SHP77 treated with DMSO at 0.1 percent for 48 hours (cell line): Measurements from ENCODE around the gene SPRR2F.
"Not testable (repeated sequence)": the region's sequence is repeated elsewhere in the genome, so short reads cannot be mapped to it uniquely, and the experiment has no call there.

Experiments
- DNase-seq: peaks from one replicate; lab custom pipeline; 2025; lab: John Stamatoyannopoulos, UW

SPRR2F gene, protein sequence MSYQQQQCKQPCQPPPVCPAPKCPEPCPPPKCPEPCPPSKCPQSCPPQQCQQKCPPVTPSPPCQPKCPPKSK

DNA sequence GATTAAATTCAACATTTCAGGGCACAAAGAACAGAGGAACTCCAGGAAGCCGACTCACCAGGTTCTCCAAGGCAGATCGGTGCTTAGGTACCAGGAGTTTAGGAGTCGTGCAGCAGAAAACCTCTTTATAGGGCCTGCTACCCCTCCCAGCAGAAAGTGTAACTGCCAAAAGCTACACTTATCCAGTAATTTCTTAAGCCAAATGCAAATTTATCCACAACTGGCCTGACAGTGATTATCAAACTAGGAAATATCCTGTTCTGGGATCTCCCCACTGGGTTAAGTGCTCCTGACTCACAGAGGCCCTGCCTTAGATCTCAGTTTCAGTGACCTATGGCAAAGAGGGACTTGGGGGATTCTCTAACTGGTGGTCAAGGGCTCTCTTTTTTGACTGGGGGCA, at the start of gene SPRR2F:
SPRR2F (minus strand) TSS at position 101 of the 400 bp plus-strand sequence. CDS start 783 bp downstream, outside the sequence.
- DNase-seq = no peak

DNA sequence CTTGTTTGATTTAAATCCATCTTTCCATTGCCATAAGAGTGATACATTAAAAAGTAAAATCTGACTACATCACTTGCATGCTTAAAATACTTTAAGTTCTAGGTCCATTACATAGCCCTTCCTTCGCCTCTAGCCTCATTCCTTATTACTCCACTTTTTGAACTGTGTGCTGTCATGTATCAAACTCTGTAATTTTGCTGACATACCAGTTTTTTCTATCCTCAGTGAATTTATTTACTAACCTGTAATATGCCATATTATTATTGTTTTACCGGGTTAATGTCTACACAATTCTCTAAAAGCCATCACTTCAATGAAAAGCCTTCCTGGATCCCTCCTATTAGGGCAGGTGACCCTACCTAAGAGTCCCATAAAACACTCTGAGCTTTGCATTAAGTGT, 42.2 kb upstream of the SPRR2F start:
- no peak for DNase-seq

DNA sequence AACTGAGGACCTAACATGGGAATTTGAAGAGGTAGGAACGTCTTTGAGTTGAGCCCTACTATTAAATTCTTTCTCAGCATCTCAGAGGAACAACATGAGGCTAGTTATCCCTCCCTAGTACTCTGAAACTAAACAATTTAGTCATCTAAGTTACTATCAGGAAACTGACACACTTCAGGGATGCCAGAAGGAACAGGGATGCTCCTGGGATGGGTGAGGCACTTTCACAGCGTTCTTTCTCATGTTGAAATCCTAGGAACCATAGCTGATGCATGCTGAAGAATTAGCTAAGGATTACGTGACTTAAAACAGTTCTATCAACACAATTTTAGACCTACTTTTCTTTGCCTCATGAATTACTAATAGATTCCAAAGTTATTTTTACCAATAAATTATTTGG, 39.2 kb upstream of the SPRR2F start:
- DNase-seq = no peak

DNA sequence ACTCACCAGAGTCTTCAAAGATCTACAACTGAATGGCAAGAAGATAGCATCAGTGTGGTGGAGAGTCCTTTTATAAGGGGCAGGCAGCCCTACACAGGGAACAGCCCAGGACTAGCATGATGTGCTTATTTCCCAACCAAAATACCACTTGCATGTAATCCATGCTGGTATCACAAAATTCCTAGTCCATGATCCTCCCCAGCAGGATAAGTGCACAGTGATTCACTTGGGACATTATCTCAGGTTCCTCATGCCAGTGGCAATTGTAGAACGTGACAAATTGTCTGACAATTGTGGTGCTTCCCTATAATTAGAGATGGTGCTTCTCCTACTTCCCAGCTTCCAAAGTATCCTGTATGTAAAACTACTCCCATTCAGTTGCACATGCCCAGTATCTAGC, 37.5 kb upstream of the SPRR2F start, which contains the start of gene SPRR2G:
SPRR2G (minus strand) TSS at position 45 of the 400 bp plus-strand sequence. CDS start 780 bp downstream, outside the sequence.
- DNase-seq = no peak

DNA sequence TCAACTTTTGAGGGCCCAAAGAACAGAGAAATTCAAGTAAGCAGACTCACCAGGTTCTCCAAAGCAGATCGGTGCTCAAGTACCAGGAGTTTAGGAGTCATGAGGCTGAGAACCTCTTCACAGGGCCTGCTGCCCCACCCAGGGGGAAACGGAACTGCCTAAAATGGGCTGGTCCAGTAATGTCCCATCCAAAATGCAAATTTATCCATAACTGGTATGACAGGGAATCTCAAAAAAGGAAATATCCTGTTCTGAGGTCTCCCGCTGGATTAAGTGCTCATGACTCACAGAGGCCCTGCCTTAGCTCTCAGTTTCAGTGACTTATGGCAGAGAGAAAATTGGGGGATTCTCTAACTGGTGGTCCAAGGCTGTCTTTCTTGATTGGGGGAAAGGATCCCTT, 28.1 kb upstream of the SPRR2F start:
- DNase-seq = no peak

DNA sequence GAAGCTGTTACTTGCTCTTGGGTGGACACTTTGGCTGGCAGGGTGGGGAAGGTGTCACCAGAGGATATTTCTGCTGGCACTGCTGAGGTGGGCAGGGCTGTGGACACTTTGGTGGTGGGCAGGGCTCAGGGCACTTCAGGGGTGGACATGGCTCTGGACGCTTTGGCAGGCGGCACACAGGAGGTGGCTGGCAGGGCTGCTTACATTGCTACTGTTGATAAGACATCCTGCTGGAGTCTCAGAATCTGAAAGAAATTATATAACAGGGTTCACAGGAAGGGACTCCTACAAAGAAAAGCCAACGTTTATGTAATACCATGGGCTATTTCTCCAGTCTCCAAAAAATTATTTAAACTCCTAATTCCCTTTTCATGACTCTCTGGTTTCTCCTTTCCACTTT, 27.2 kb upstream of the SPRR2F start:
- no peak for DNase-seq

DNA sequence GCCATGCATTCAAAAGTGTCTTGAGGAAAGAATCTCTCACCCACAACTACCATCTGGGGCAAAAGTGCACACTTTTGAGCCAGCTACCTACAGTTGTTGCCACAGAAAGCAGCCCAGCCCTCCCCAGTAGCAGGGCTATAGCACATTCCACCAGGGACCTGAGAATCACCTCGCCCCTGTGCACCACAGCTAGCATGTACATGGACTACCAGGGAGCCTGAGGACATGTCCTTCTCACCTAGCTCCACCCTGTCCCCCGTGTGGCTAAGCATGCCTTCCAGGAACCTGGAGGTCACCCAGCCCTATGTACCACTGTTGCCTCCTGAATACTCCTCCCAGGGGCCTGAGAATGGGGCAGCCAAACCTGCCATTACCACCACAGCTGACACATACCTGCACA, 20.4 kb upstream of the SPRR2F start:
- no peak for DNase-seq

DNA sequence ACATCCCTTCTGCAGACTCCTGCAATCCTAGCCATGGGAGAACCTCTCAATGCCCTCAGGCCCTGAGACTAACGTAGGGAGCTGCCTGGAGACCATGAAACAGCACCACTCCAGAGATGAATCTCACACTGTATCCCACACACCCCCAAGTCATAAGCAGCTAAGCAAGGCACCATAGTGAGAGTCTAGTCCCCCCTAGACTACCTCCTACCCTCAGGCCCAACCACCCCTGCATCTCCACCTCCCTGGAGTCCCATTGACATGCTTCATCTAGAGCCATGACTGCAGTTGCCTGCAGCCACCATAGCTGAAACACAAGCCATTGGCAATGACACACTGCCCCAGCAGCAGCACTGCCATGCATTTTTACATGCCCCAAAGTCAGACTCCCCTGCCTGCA, 20.0 kb upstream of the SPRR2F start:
- no peak for DNase-seq

DNA sequence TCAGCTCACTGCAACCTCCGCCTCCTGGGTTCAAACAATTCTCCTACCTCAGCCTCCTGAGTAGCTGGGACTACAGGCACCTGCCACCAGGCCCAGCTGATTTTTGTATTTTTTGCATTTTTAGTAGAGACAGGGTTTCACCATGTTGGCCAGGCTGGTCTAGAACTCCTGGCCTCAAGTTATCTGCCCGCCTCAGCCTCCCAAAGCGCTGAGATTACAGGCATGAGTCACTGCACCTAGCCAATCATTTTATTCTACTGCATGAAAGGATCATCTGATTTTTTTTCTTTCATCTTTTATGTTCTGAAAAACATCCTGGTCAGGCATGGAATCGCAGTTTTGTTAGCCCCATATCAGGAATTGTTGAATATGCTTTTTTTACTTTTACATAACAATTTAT, 15.4 kb upstream of the SPRR2F start:
- not testable (repeated sequence) for DNase-seq

DNA sequence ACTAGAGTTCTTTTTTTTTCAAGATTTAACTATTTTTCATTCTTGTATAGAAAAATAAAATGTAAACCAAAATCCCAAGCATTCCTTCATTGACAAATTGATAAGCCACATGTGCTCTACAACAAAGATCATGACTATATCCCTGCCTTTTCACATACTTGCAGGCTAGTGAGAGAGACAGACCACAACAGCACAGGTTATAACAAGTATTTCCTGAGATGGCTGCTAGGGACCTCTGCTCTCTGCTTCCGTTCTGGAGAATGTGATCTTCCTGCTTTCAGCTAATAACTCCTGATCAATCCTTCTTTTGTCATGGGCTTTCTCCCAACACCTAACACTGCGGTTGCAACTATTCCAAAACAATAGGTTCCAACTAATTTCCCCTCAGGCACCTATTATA, 14.0 kb upstream of the SPRR2F start:
- no peak for DNase-seq

DNA sequence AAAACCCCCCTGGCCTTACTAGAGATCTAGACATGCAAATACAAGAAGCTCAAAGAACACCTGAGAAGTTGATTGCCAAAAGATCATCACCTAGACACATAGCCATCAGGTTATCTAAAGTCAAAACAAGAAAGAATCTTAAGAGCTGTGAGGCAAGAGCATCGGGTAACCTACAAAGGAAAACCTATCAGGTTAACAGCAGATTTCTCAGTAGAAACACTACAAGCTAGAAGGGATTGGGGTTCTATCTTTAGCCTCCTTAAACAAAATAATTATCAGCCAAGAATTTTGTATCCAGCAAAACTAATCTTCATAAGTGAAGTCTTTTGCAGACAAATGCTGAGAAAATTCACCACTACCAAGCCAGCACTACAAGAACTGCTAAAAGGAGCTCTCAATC, 12.2 kb upstream of the SPRR2F start:
- no peak for DNase-seq

DNA sequence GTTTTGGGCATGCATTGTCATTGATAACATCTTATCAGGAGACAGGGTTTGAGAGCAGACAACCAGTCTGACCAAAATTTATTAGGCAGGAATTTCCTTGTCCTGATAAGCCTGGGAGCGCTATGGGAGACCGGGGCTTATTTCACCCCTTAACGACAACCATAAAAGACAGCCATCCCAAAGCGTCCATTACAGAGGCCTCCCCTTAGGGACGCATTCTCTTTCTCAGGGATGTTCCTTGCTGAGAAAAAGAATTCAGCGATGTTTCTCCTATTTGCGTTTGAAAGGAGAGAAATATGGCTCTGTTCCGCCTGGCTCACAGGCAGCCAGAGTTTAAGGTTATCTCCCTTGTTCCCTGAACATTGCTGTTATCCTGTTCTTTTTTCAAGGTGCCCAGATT, 10.5 kb upstream of the SPRR2F start:
- DNase-seq = not testable (repeated sequence)

DNA sequence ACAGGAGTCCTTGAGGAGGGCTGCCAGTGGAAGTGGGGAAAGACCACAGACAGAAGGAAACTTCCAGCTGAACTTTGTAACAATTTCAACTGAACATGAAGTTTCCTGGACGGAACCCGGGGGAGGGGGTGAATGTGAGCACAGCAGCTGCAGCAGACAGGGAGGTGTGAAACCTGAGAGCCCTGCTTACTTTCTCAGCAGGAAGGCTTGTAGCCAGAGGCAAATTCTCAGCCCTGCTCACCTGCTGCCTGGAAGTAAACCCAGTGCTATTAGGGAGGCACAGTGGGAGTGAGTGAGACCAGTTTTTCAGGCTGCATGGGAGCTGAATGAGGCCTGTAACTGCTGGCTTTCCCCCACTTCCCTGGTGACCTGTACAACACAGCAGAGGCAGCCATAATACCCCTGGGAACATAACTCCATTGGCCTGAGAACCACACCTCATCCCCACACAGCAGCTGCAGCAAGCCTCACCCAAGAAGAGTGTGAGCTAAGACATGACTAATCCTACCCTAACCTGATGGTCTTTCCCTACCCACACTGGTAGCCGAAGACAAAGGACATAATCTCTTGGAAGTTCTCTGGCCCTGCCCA, 9.6 kb upstream of the SPRR2F start:
- no peak for DNase-seq

DNA sequence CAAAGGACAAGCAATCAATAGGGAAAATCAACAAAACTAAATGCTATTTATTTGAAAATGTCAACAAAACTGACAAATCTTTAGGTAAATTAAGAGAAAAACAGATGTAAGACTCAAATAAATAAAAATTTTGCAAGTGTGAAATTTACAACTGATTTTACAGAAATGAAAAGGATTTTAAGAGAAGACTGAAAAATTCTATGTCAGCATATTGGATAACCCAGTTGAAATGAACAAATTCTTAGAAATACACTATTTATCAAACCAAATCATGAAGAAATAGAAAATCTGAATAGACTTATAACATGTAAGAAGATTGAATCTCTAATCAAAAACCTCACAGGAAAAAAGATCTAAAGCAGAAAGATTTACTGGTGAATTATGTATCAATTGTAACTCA, 7.6 kb upstream of the SPRR2F start:
- no peak for DNase-seq

DNA sequence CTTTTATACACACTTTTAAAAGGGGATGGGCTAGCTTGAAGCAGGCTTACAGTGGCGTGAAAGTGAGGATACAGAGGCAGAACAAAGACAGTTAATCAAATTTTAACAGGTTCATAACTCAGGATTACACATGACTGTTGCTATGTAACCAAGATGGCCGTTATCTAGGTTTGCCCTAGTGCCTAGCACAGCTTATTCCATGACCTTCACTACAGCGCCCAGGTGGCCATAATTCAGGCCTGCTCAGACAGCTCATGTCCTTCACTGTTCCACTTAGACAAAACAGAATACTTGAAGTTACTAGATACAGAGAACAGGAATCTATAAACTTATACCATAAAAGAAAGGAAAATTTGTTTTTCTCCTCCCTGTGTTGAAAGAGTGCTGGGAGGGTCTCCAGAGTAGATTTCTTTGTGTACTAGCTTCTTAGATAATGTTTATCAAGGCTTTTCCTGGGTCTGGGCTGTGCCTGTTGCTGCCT, 6.2 kb upstream of the SPRR2F start:
- no peak for DNase-seq

DNA sequence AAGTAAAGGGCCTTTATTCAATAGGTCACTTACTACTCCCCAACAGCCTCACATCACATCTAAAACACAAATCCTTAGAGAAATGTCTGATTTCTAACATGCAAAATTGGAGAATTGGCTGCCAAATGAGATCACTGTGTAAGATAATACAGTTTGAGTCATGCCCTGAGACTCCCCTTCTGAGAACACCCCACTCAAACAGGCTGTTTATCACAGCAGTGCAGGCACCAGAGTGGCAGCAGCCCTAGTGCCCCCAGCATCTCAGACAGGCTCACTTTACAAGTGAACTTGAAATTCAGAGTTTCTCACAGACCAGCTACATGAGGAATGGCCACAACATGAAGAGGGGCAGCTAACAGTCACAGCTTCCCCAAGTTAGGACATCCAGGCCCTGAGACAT, 1.9 kb upstream of the SPRR2F start:
- not testable (repeated sequence) for DNase-seq

DNA sequence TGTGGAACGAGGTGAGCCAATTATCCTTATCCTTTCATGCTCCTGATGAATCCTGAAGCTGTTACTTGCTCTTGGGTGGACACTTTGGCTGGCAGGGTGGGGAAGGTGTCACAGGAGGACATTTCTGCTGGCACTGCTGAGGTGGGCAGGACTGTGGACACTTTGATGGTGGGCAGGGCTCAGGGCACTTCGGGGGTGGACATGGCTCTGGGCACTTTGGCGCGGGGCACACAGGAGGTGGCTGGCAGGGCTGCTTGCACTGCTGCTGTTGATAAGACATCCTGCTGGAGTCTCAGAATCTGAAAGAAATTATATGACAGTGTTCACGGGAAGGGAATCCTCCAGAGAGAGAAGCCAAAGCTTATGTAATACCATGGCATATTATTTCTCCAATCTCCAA, 862 bp downstream of the SPRR2F start:
- not testable (repeated sequence) for DNase-seq

DNA sequence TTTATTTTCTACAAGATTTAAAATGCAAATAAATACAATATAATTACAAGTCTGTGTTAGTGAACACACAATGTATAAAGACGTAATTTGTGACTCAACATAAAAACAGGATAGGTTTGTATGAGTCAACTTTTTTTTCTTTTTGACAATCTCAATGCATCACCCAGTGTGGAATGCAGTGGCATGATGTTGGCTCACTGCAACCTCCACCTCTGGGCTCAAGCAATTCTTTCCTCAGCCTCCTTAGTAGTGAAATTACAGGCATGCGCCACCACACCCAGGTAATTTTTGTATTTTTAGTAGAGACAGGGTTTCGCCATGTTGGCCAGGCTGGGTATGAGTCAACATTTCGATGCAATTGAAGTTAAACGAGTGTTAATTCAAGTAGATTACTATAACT, 13.1 kb downstream of the SPRR2F start:
- DNase-seq = no peak

DNA sequence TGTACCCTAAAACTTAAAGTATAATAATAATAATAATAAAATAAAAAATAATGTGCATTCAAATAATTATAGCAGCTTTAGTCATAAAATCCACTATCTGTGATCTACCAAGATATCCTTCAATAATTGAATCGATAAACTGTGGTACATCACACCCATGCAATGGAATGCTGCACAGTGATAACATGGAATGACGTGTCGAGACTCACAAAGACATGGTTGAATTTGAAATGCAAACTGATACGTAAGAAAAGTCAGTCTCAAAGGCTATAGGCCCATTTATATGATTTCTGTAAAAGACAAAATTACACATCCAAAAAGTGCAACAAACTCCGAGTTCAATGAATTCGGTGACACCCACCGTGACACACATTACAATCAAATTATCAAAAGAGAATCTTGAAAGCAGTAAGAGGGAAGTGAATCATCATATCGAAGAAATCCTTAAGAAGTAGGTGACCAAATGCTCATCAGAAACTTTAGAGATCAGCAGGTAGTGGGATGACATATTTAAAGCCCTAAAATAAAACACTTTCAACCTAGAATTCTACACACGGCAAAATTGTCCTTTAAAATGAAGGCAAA, 13.8 kb downstream of the SPRR2F start:
- no peak for DNase-seq

DNA sequence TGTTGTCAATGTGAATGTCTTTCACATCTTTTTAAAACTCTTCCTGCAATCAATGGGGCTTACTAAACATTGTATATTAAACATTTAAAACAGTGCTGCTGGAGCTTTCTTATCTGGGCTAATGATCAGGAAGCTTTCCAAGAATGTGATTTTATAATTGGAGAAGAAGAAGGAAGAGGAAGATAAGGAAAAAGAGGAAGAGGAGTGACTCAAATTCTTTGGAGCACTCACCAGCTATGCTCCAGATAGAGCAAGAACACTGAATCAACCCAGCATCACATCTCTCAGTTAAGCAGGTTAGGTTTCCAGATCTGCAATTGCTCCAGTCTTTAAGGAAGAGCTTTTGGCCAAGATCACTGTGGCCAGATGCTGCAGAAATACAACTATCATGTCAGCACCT, 17.6 kb downstream of the SPRR2F start:
- DNase-seq = no peak

DNA sequence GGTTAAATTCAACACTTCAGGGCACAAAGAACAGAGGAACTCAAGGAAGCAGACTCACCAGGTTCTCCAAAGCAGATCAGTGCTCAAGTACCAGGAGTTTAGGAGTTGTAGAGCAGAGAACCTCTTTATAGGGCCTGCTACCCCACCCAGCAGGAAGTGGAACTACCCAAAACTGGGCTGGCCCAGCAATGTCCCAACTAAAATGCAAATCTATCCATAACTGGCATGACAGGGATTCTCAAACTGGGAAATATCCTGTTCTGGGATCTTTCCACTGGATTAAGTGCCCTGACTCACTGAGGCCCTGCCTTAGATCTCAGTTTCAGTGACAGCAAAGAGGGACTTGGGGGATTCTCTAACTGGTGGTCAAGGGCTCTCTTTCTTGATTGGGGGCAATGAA, 18.9 kb downstream of the SPRR2F start, which contains the start of gene SPRR2E:
SPRR2E (minus strand) TSS at position 101 of the 400 bp plus-strand sequence. CDS start 775 bp downstream, outside the sequence.
- DNase-seq = no peak

DNA sequence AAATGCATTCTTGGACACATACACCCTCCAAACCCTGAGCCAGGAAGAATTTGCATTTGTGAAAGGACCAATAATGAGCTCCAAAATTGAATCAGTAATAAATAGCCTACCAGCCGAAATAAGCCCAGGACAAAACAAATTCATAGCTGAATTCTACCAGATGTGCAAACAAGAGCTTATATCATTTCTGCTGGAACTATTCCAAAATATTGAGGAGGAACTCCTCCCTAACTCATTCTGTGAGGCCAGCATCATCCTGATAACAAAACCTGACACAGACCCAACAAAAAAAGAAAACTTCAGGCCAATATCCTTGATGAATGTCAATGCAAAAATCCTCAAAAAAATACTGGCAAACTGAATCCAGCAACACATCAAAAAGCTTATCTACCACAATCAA, 25.7 kb downstream of the SPRR2F start:
- DNase-seq = no peak

DNA sequence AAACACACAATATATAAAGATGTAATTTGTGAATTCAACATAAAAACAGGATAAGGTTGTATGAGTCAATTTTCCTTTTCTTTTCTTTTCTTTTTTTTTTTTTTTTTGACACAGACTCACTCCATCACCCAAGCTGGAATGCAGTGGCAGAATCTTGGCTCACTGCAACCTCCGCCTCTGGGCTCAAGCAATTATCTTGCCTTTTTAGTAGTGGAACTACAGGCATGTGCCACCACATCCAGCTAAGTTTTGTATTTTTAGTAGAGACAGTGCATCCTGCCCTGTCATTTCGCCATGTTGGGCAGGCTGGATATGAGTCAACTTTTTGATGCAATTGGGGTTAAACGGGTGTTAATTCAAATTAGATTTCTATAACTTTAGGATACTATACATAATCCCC, 31.6 kb downstream of the SPRR2F start:
- DNase-seq = no peak
